Activated CD4-positive, alpha-beta T cell treated with anti-CD3 and anti-CD28 coated beads, Interleukin-2, amount 50 U/mL, for 1 hour (primary cell): ENCODE data around the gene CCDC150.
"Not testable (repeated sequence)": the region's sequence is repeated elsewhere in the genome, so short reads cannot be mapped to it uniquely, and the experiment has no call there.

Experiments used
- DNase-seq: peaks from one replicate; pipeline ENCODE4 v3.0.0-alpha.2; 2020

Gene CCDC150

GRCh38 chr2:196638765-196639164 is 750 bp upstream of the CCDC150 start:
- no peak for DNase-seq

GRCh38 chr2:196640031-196640548 is 575 bp downstream of the CCDC150 start:
- DNase-seq = no peak

GRCh38 chr2:196649202-196649601 is 9.7 kb downstream of the CCDC150 start:
- DNase-seq = no peak

- DNase-seq = no peak
Observed at GRCh38 chr2:196651387-196652094, 12.0 kb downstream of the CCDC150 start.

DNA sequence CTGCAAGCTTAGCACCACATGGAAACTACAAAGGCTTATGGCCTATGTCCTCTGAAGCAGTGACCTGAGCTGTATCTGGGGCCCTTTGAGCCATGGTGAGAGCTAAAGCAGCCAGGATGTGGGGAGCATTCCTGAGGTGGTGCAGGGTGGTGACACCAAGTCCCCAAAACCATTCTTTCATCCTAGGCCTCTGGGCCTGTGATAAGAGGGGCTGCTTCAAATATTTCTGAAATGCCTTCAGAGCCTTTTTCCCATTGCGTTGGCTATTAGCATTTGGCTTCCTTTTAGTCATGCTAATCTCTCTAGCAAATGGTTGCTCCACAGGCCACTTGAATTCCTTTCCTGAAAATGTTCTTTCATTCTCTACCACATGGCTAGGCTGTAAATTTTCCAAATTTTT is 13.4 kb downstream of the CCDC150 start:
- DNase-seq = no peak

DNA sequence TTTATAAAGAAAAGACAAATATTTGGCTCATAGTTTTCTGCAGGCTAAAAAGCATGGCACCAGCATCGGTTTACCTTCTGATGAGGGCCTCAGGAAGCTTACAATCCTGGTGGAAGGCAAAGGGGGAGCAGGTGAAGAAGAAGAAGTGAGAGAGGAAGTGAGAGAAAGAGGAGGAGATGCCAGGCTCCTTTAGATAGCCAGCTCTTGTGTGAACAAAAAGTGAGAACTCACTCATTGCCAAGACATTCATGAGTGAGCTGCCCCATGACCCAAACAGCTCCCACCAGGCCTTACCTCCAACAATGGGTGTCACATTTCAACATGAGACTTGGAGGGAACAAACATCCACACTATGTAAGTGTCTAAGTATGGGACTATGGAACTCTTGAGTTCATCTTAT is 14.3 kb downstream of the CCDC150 start:
- DNase-seq = no peak

DNA sequence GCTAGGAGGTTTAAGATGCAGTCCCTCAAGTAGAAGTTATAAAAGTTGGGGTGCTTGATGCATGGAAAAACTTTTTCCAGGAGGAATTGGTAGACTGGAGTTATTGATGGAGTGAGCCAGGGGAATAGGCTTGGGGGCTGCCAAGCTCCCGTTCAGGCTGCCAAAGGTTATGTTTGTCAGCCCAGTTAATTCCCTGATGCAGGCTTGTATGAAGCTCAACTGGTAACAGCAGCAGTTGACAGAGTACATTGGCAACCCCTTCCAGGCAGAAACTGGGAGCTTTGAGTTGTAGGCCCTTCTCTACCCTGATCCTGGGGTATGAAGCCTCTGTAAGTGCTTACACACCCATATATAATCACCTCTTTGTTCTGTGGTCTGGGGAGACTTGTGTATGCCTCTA is 16.2 kb downstream of the CCDC150 start:
- DNase-seq = no peak

GRCh38 chr2:196657333-196657732 is 17.8 kb downstream of the CCDC150 start:
- no peak for DNase-seq

DNA sequence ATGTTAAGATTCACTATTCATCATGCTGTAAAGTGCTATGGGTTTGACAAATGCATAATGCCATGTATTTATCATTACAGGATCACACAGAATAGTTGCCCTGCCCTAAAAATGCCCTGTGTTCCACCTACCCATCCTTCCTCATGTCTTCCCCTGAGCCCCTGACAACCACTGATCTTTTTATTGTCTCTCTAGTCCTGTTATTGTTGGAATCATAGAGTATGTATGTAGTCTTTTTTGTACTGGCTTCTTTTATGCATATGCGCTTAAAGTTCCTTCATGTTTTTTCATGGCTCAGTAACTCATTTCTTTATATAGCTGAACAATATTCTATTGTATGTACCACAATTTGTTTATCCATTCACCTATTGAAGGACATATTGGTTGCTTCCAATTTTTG is 20.3 kb downstream of the CCDC150 start:
- DNase-seq = no peak

GRCh38 chr2:196660244-196660643 is 20.7 kb downstream of the CCDC150 start:
- no peak for DNase-seq

GRCh38 chr2:196670342-196670741 is 30.8 kb downstream of the CCDC150 start:
- no peak for DNase-seq

GRCh38 chr2:196675963-196676362 is 36.4 kb downstream of the CCDC150 start:
- DNase-seq = no peak

- DNase-seq = no peak
Observed at GRCh38 chr2:196677404-196677803, 37.9 kb downstream of the CCDC150 start.

DNA sequence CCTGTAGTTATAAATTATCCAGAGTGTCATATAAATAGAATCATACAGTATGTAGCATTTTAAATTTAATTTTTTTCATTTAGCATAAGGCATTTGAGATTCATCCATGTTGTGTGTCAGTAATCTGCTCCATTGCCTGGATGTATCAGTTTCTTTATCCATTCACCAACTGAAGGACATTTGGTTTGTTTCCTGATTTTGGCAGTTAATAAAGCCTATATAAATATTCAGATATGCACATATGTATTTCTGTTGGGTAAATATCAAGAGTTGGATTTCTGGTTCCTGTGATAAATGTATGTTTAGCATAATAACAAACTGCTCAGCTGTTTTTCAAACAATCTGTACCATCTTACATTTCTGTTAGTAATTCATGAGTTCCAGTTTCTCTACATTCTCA is 39.9 kb downstream of the CCDC150 start:
- no peak for DNase-seq

DNA sequence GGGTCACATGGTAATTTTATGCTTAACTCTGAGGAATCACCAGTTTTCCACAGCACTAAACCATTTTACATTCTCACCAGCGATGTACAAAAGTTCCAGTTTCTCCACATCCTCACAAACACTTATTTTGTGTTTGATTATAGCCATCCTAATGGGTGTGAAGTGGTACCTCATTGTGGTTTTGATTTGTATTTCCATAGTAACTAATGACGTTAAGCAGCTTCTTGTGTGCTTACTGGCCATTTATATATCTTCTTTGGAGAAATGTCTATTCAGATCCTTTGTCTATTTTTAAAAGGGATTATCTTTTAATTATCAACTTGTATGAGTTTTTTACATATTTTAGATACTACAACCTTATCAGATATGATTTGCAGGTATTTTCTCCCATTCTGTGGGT is 42.0 kb downstream of the CCDC150 start:
- DNase-seq = no peak

DNA sequence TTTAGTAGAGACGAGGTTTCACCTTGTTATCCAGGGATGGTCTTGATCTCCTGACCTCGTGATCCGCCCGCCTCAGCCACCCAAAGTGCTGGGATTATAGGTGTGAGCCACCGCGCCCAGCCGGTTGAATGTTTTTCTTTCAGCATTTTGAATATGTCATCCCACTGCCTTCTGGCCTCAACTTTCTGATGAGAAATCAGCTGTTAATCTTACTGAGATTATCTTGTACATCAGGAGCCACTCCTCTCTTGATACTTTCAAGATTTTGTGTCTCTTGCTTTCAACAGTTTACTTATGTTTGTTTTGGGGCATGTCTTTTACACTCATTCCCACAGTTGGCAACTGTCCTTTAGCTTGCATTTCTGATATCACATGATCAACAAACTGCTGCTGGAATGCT is 46.3 kb downstream of the CCDC150 start:
- no peak for DNase-seq

- DNase-seq = not testable (repeated sequence)
Observed at GRCh38 chr2:196686737-196687136, 47.2 kb downstream of the CCDC150 start.

- DNase-seq = no peak
Observed at GRCh38 chr2:196696423-196697079, 57.0 kb downstream of the CCDC150 start.

- no peak for DNase-seq
Observed at GRCh38 chr2:196697825-196698224, 58.3 kb downstream of the CCDC150 start.

DNA sequence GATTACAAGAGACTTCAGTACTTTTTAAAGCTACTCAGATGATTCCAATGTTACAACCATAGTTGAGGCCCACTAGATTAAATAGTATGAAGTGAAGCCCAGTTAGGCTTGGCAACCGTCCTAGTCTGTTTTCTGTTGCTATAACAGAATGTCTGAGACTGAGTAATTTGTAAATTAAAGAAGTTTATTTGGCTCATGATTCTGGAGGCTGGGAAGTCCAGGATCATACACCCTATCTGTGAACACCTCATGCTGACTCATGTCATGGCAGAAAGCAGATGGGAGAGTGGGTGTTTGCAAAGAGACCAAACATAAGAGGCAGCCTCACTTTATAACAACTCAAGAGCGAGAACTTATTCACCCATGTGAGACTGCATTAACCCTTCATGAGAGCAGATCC is 63.1 kb downstream of the CCDC150 start:
- no peak for DNase-seq

DNA sequence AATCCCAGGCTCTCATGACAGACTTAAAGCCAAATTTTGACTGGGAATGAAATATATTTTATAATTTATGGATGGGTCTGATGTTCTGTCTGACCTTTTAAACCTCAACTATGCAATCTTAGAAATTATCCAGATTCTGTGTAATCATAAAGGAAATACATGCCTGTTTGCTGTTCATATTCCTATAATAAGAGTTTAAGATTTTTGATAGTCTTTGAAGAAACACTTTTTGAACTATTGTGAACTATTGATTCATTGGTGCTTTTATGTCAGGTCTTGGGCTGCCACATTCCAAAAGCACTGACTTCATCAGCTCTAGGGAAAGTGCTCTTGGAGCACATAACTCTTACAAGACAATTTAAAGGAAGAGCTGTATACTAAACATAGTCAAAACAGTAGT is 64.2 kb downstream of the CCDC150 start:
- DNase-seq = no peak

DNA sequence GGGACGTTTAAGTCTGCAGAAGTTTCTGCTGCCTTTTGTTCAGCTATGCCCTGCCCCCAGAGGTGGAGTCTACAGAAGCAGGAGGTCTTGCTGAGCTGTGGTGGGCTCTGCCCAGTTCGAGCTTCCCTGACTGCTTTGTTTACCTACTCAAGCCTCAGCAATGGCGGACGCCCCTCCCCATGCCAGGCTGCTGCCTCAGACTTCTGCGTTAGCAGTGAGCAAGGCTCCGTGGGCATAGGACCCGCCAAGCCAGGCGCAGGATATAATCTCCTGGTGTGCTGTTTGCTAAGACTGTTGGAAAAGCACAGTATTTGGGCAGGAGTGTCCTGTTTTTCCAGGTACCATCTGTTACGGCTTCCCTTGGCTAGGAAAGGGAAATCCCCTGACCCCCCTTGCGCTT is 70.5 kb downstream of the CCDC150 start:
- not testable (repeated sequence) for DNase-seq

- no peak for DNase-seq
Observed at GRCh38 chr2:196711625-196712024, 72.1 kb downstream of the CCDC150 start.

DNA sequence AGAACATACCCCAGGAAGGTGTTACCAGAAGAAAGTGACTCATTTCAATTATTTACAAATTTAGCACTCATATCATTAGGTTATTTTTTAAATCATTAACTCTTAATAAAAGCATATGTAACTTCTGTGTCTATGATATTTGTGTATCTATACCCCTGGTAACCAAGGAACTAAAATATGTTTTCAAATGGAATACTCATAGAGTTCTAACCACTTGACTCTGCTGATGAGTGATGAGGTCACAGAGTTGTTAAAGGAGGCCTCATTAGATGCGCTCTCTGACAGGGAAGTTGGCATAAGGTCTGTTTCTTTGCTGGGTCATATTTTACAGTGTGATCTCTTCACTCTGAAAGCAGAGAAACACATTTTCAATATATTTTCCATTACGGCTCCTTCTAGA is 73.4 kb downstream of the CCDC150 start:
- DNase-seq = no peak
